ENCODE data around the gene GEN1. TPM values are rescaled to one million over a fixed set of nuclear protein-coding genes. Genes with fewer than 3 reads are reported as not detected.

The GEN1 gene
- total RNA-seq, 2 experiments from 2014 or later: 4.3 to 4.6 TPM

GRCh38 chr2:17818235-17818815 is 64.4 kb downstream of the GEN1 start:
- intact Hi-C loops (cut with DNase I, micrococcal nuclease): no loop called here
- POLR2A ChIA-PET: no interaction called here
- TF ChIP-seq CTCF (IDR thresholded peaks at IDR 0.05): no peak

GRCh38 chr2:17821080-17821479 is 67.1 kb downstream of the GEN1 start:
- Mint-ChIP-seq H3K4me3 (no peak overlapping the region), H3K36me3 (ENCODE audit: low read depth) (no peaks in the 10 kb centered on the region), H3K9me3 (no peaks in the 10 kb centered on the region), H3K27me3 (peaks cover 32% of the 10 kb centered on the region), H3K27ac (no peak overlapping the region), H3K4me1 (ENCODE audit: low read depth) (no peaks in the 10 kb centered on the region)
- Histone ChIP-seq H3K27ac (ENCODE audit: low read depth in 1 of 2, low read length in 2 of 2) (no peak overlapping the region), H3K36me3 (ENCODE audit: insufficient read depth, low read length) (no peaks in the 10 kb centered on the region), H3K27me3 (ENCODE audit: control insufficient read depth in 1 of 2, insufficient read depth in 2 of 2, low read length in 2 of 2) (peaks cover 0 to 4% of the 10 kb centered on the region in 2 experiments), H3K4me1 (ENCODE audit: insufficient read depth, low read length) (peaks cover 2% of the 10 kb centered on the region), H3K4me3 (ENCODE audit: low read length) (no peak overlapping the region), H3K9me3 (ENCODE audit: control insufficient read depth in 1 of 2, insufficient read depth in 1 of 2, low read length in 2 of 2) (no peaks in the 10 kb centered on the region)
- no peak for TF ChIP-seq CTCF (IDR thresholded peaks at IDR 0.05)
- POLR2A ChIA-PET: no interaction called here
- DNase-seq (no peak), ATAC-seq (ENCODE audit: poor library complexity) (no peak)
- CTCF ChIA-PET: no interaction called here
- intact Hi-C loops (cut with DNase I, micrococcal nuclease): no loop called here

More at GRCh38 chr2:17818235-17818815, 64.4 kb downstream of the GEN1 start:
- H3K9me3 Mint-ChIP-seq: no peaks in the 10 kb centered on the region
- H3K36me3 ChIP-seq (ENCODE audit: insufficient read depth, low read length): no peaks in the 10 kb centered on the region
- no peaks in the 10 kb centered on the region for H3K9me3 ChIP-seq (ENCODE audit: control insufficient read depth in 1 of 2, insufficient read depth in 1 of 2, low read length in 2 of 2)
- no peak overlapping the region for H3K4me3 ChIP-seq (ENCODE audit: low read length)
- peaks cover 30% of the 10 kb centered on the region for H3K27me3 Mint-ChIP-seq
- CTCF ChIA-PET: interaction anchor here (0.8 kb wide), 1 partner anchor 10 kb away, joined by 3 read pairs; no protein-coding TSS in a partner anchor
- no peaks in the 10 kb centered on the region for H3K36me3 Mint-ChIP-seq (ENCODE audit: low read depth)
- H3K27ac Mint-ChIP-seq: no peak overlapping the region
- DNase-seq: no peak
- no peak overlapping the region for H3K27ac ChIP-seq (ENCODE audit: low read depth in 1 of 2, low read length in 2 of 2)
- H3K4me3 Mint-ChIP-seq: no peak overlapping the region
- H3K4me1 ChIP-seq (ENCODE audit: insufficient read depth, low read length): peaks cover 2% of the 10 kb centered on the region
- H3K27me3 ChIP-seq (ENCODE audit: control insufficient read depth in 1 of 2, insufficient read depth in 2 of 2, low read length in 2 of 2): peaks cover 0 to 4% of the 10 kb centered on the region in 2 experiments
- no peak for ATAC-seq (ENCODE audit: poor library complexity)
- no peaks in the 10 kb centered on the region for H3K4me1 Mint-ChIP-seq (ENCODE audit: low read depth)

- no peak for TF ChIP-seq CTCF (IDR thresholded peaks at IDR 0.05)
- ATAC-seq (ENCODE audit: poor library complexity) (no peak), DNase-seq (no peak)
- H3K9me3 ChIP-seq (ENCODE audit: control insufficient read depth in 1 of 2, insufficient read depth in 1 of 2, low read length in 2 of 2): no peaks in the 10 kb centered on the region
- peaks cover 2 to 4% of the 10 kb centered on the region in 2 experiments for H3K27me3 ChIP-seq (ENCODE audit: control insufficient read depth in 1 of 2, insufficient read depth in 2 of 2, low read length in 2 of 2)
- H3K27ac ChIP-seq (ENCODE audit: low read depth in 1 of 2, low read length in 2 of 2): no peak overlapping the region
- Mint-ChIP-seq H3K27ac (no peak overlapping the region), H3K4me1 (ENCODE audit: low read depth) (no peaks in the 10 kb centered on the region), H3K27me3 (peaks cover 27% of the 10 kb centered on the region), H3K4me3 (no peak overlapping the region), H3K36me3 (ENCODE audit: low read depth) (no peaks in the 10 kb centered on the region), H3K9me3 (no peaks in the 10 kb centered on the region)
- CTCF ChIA-PET: interaction anchor here (0.7 kb wide), 1 partner anchor 582 kb away, joined by 4 read pairs; no protein-coding TSS in a partner anchor
- intact Hi-C loops (cut with DNase I, micrococcal nuclease): no loop called here
- peaks cover 2% of the 10 kb centered on the region for H3K4me1 ChIP-seq (ENCODE audit: insufficient read depth, low read length)
- H3K4me3 ChIP-seq (ENCODE audit: low read length): no peak overlapping the region
- H3K36me3 ChIP-seq (ENCODE audit: insufficient read depth, low read length): no peaks in the 10 kb centered on the region
- POLR2A ChIA-PET: no interaction called here
These were observed 67.9 kb downstream of the GEN1 start for GRCh38 chr2:17821535-17822444.
